GM21447 (cell line): ENCODE data around the gene ZBED2.
"Not testable (repeated sequence)": the region's sequence is repeated elsewhere in the genome, so short reads cannot be mapped to it uniquely, and the experiment has no call there.

Experiments used
- ATAC-seq: cut with Tn5 transposase; IDR thresholded peaks from one replicate; pipeline ENCODE4 v1.9.1; 2021; ENCODE audit not compliant: unreplicated experiment

ZBED2 gene

GRCh38 chr3:111595232-111595631 lies at the start of gene ZBED2:
Gene ZBED2, minus strand, starts transcription at chr3:111595346. Its CDS starts 1,145 bp downstream, at chr3:111594201.
- no peak for ATAC-seq

- no peak for ATAC-seq
These were observed 44.2 kb upstream of the ZBED2 start for GRCh38 chr3:111639316-111639715.

- ATAC-seq, result no peak
These were observed 41.3 kb upstream of the ZBED2 start for GRCh38 chr3:111636366-111636885.

- ATAC-seq, result no peak
These were observed 40.3 kb upstream of the ZBED2 start for GRCh38 chr3:111635403-111635802.

GRCh38 chr3:111630638-111631037 lies 35.5 kb upstream of the ZBED2 start:
- not testable (repeated sequence) for ATAC-seq

GRCh38 chr3:111629018-111629417 lies 33.9 kb upstream of the ZBED2 start:
- ATAC-seq, result not testable (repeated sequence)

- no peak for ATAC-seq
These were observed 31.9 kb upstream of the ZBED2 start for GRCh38 chr3:111627092-111627491.

GRCh38 chr3:111621535-111621934 lies 26.4 kb upstream of the ZBED2 start:
- ATAC-seq, result no peak

- no peak for ATAC-seq
These were observed 24.7 kb upstream of the ZBED2 start for GRCh38 chr3:111619833-111620232.

GRCh38 chr3:111618945-111619344 lies 23.8 kb upstream of the ZBED2 start:
- ATAC-seq, result no peak

- ATAC-seq, result no peak
These were observed 22.9 kb upstream of the ZBED2 start for GRCh38 chr3:111617912-111618601.

GRCh38 chr3:111617406-111617805 lies 22.3 kb upstream of the ZBED2 start:
- no peak for ATAC-seq

GRCh38 chr3:111616417-111617105 lies 21.4 kb upstream of the ZBED2 start:
- peak; percentile 68 for ATAC-seq

GRCh38 chr3:111615880-111616279 lies 20.7 kb upstream of the ZBED2 start:
- no peak for ATAC-seq

GRCh38 chr3:111613294-111613693 lies 18.1 kb upstream of the ZBED2 start:
- no peak for ATAC-seq

- ATAC-seq, result peak; percentile 19
These were observed 15.5 kb upstream of the ZBED2 start for GRCh38 chr3:111610612-111611054.

GRCh38 chr3:111610189-111610588 lies 15.0 kb upstream of the ZBED2 start:
- ATAC-seq, result peak; percentile 93

GRCh38 chr3:111609700-111610099 lies 14.6 kb upstream of the ZBED2 start:
- ATAC-seq, result no peak

GRCh38 chr3:111608383-111608782 lies 13.2 kb upstream of the ZBED2 start:
- ATAC-seq, result peak; percentile 30

GRCh38 chr3:111607240-111607920 lies 12.2 kb upstream of the ZBED2 start:
- ATAC-seq, result no peak

- no peak for ATAC-seq
These were observed 10.3 kb upstream of the ZBED2 start for GRCh38 chr3:111605493-111605892.

- ATAC-seq, result no peak
These were observed 9.9 kb upstream of the ZBED2 start for GRCh38 chr3:111605018-111605417.
